Stimulated activated CD4-positive, alpha-beta T cell treated with anti-CD3 and anti-CD28 coated beads, Interleukin-4, amount 100 ng/mL, for 1 hour (primary cell): ENCODE results near the gene CERS1.

ENCODE experiments used
- DNase-seq: peaks from one replicate; pipeline ENCODE4 v3.0.0-alpha.2; 2020

The CERS1 gene

GRCh38 chr19:18833849-18834643, 61.9 kb downstream of the CERS1 start:
- DNase-seq, result no peak

- DNase-seq, result no peak
These were observed 62.8 kb downstream of the CERS1 start for GRCh38 chr19:18833141-18833476.

GRCh38 chr19:18832306-18833140, 63.4 kb downstream of the CERS1 start:
- DNase-seq, result peak; percentile 24

GRCh38 chr19:18831524-18832305, 64.2 kb downstream of the CERS1 start, which contains the start of gene UPF1:
TSS of gene UPF1 (plus strand) at chr19:18831959. CDS start at chr19:18832210, 251 bp downstream.
- DNase-seq, result peak; percentile 99

GRCh38 chr19:18830488-18830887, 65.5 kb downstream of the CERS1 start:
- DNase-seq, result no peak

GRCh38 chr19:18828786-18829185, 67.2 kb downstream of the CERS1 start:
- DNase-seq, result no peak
